ENCODE measurements around the gene TGM2.
"Not testable (repeated sequence)": the region's sequence is repeated elsewhere in the genome, so short reads cannot be mapped to it uniquely, and the experiment has no call there.

Gene TGM2

DNA sequence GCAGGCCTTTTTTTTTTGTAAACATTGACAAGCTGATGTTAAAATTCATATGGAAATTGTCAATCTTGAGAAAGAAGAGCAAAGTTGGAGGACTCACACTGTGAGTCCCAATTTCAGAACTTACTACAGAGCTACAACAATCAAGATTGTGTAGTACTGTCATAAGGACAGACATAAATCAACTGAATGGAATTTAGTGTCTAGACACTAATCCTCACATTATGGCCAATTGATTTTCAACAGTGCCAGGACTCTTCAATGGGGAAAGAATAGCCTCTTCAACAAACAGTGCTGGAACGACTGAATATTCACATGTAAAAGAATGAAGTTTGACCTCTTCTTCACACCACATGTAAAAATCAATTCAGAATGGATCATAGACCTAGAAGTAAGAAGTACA lies 60.8 kb downstream of the TGM2 start:
- in situ Hi-C loops (cut with MboI; ENCODE audit: low sequenced_read_pairs): no loop called here

DNA sequence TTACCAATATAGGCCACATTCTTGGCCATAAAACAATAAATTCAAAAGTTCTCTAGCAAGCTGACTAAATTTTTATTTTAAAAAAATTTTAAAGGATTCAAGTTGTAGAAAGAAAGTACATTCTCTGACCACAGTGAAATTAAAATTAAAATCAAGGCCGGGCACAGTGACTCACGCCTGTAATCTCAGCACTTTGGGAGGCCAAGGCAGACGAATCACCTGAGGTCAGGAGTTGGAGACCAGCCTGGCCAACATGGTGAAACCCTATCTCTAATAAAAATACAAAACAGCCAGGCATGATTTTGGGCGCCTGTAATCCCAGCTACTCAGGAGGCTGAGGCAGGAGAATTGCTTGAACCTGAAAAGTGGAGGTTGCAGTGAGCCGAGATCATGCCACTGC lies 62.9 kb downstream of the TGM2 start:
- in situ Hi-C loops (cut with MboI; ENCODE audit: low sequenced_read_pairs): not testable (repeated sequence)

DNA sequence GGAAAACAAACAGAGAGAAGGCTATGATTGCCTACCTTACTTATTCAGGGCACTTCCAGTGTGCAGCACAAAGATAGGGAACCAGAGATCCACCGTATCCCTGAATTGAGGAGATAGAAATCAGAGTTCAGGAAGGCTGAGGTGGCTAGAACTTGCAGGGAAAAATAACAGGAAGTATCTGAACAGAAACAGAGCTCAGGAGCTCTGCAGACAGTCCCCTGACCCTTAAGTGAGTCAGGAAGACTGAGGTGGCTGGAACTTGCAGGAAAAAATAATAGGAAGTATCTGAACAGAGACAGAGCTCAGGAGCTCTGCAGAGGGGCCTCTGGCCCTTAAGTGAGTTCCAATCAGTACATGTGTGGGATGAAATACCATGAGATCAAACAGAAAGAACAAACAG lies 66.1 kb downstream of the TGM2 start:
- in situ Hi-C loops (cut with MboI; ENCODE audit: low sequenced_read_pairs): no loop called here

DNA sequence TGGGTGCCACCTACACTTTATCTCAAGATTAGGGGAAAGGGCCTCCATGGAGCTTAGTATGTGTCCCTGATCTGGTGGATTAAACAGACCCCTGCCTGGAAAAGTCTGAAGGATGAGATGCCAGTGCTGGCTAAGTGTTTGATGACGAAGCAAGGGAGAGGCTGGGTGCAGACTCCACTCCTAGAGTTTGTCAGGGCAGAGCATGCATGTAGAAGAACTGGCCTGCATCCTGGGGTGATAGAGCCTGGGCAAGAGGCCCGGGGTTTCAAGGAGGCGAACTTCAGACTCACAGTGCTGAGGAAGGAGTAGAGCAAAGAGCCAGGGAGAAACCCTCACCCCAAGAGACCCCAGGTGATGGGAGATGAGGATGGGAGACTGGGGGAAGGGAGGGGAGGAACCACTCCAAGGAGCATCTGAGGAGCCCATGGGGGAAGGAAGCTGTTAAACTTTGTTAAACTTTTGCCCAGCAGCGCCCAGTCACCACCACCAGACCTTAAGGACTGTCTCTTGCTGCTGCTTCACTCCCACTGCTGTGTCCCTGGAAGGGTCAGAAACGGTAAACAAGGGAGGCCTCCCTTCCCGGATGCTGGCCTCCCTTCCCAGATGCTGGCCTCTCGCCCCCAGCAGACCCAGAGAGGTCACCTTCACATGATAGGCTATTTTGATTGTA lies 69.9 kb downstream of the TGM2 start:
- in situ Hi-C loops (cut with MboI; ENCODE audit: low sequenced_read_pairs): no loop called here

DNA sequence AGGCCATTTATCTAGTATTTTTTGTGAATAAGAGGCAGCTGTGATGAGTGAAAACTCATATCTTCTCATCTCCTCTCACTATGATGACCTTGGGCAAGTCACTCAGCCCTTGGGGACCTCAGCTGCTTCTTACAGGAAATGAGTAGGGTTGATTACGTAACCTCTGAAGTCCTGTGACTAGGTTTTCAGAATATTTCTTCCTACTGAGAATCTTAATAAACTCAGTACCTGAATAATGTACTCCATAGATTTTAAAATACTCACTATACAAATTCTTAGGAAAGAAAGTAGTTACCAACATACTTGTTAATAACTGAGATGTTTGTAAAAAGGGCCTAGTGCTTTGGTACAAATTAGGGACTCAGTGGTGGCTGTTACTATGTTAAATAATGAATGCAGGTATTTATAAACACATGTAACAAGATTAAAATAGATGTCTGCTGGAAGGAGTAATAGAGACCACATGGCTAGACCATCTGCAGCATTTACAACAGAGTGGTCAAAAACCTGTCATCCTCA lies 70.6 kb downstream of the TGM2 start:
- in situ Hi-C loops (cut with MboI; ENCODE audit: low sequenced_read_pairs): no loop called here

DNA sequence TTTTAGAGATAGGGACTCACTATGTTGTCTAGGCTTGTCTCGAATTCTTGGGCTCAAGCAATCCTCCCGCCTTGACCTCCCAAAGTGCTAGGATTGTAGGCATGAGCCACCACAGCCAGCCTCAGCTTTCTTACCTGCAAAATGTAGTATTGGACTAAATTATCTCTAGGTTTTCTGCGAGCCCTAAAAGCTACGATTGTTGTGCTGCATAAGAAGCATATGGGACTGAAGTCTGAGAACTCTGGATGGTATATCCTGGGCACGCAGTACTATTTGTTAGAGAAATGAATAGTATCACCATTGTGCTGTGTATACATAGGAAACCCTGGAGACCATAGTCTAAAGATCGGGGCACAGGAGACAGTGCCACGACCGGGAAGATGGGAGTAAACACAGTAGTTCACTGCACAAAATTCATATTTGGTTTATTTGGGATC lies 71.4 kb downstream of the TGM2 start:
- in situ Hi-C loops (cut with MboI; ENCODE audit: low sequenced_read_pairs): no loop called here

DNA sequence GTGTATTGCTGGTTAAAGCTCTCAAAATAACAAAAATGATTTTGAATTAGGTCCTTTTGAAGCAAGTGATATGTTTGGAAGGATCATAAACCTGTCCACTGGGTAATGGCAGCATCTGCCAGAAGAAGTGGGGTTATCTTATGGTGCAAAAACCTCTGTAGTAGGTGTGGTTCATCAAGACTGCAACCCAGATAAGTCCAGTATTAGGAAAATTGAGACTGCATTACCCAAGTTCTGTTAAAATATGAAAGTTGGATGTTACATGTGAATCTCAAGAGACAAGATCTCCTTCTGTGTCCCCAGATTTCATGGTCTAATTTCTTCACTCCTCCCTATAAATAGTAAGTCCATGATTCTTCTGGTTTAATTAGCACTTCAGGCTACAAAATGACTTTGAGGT lies 72.2 kb downstream of the TGM2 start:
- in situ Hi-C loops (cut with MboI; ENCODE audit: low sequenced_read_pairs): no loop called here

DNA sequence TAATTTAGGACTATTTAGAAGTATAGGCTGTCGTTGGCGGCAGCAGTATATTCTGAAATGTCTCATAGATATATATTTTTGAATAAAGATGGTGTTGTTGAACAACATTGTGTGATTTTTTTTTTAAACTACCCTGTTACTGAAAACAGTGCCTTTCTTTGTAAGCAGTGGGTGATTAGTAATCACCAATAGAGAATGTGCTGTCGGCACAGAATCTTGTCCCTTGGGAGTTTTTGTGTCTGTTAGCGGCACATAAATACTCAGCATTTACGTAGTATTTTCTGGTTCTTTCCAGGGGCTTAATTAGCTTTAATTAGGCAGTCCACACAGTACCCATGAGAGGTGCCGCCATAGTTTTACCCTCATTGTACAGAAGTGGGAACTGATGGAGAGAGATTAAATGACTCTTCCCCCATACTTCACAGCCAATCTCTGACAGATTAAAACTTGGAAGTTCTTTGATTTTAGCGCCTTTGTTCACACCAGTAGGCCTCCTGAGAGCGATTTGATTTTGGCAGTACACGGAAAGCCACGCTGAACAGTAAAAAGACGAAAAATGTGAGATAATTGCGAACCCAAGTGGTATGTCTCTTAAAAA lies 72.7 kb downstream of the TGM2 start:
- in situ Hi-C loops (cut with MboI; ENCODE audit: low sequenced_read_pairs): no loop called here

DNA sequence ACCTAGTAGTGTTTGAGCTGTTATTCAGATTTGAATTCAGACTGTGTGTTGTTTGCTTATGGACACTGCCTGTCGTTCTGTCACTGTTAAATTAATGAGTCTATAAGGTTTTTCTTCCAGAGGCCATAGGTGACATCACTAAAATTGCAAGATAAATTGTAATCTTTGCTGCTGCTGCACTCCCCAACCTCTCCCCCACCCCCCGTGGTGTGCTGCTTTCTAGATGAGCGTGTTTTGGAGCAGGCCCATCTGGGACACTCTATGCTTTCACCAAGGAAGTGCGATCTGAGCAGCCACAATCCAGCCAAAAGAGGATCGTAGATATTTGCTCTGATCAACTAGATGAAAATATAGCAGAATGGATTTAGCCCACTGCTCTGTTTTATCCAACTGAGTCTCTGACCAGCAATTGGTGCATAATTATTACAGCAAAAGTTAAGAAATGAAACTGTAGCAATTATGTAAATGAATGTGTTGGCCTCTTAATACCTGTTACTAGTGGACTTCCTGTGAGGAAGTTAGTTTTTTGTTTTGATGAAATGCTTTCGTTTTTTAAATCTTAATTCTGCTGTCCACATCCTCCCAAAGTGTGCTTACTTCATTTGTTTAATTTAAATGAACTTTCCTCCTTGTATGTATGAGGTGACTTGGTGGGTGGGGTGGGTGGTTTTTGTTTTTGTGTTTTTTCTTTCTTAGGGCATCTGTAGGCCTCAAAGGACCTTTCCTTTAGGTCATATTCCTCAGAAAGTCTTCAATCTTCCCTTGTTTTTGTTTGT lies 73.4 kb downstream of the TGM2 start:
- in situ Hi-C loops (cut with MboI; ENCODE audit: low sequenced_read_pairs): no loop called here

DNA sequence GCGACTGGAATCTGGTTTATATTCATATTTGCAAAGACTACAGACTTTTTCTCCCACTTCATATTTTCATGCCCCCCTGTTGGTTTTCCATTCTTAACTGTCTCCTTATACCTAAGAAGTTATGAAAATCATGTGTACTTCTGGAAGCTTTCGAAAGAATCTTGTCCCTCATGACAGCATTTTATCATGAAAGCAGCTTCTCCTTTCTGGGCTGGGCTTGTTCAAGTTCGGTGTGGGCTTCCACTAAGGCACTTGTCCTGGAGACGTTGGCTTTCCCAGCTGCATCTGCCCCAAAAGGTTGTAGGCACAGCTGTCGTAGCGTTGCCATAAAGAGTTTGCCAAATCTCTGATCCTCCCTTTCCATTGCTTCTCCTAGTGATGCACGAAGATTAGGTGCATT lies 75.0 kb downstream of the TGM2 start:
- in situ Hi-C loops (cut with MboI; ENCODE audit: low sequenced_read_pairs): no loop called here

DNA sequence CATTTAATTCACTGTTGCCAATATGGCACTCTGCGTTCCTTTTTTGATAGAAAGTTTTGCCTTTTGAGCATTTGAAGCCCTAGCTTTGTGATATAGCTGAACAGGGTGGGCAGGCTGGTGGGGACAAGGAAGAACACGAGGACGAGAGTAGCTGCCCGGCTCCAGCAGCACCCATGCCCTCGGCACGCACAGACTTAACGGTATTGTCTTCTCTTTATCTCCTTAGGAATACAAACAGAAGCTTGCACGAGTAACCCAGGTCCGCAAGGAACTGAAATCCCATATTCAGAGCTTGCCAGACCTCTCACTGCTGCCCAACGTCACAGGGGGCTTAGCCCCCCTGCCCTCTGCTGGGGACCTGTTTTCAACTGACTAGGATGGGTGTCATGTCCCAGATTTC lies 75.6 kb downstream of the TGM2 start:
- in situ Hi-C loops (cut with MboI; ENCODE audit: low sequenced_read_pairs): no loop called here

DNA sequence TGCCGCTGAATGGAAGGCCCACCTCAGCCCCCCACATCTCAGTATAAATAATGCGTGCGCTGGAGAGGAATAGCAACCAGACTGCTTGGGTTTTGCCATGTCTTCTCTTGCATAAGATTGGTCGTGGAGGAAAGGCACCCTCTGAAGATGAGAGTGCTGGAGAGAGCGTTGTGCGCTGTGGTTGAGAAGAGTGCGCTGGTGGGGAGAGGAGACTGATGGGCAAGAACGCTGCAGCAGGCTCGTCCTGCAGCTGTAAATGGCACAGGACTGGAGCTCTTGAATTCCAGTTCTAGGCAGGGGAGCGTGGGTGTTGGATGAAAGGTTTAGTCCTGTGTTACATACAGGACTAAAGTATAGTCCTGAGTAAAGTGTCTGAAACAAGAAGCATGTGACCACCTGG lies 80.0 kb downstream of the TGM2 start:
- in situ Hi-C loops (cut with MboI; ENCODE audit: low sequenced_read_pairs): no loop called here

DNA sequence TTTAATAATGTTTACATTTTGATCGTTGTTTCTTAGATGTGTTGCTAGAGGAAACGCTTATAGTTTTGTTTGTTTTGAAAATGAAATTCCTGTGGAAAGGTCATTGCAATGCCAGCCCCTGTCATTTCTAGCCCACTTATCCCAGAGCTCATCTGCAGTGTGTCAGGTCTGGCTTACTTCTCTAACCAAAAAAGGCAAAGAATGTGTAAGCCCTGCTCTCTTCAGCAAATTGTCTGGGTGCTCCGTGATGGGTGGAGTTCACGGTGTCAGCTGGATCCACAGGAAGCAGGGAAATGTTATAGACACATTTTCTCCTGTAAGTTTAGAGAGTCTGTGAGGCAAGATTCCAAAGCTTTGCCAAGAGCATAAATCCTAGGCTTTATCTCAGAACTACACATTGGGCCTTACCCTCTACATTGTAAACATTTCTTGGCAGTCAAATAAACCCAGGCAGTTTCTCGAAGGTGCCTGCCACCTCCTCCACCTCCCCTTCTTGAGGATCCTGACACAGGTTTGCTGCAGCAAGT lies 80.6 kb downstream of the TGM2 start:
- in situ Hi-C loops (cut with MboI; ENCODE audit: low sequenced_read_pairs): no loop called here

DNA sequence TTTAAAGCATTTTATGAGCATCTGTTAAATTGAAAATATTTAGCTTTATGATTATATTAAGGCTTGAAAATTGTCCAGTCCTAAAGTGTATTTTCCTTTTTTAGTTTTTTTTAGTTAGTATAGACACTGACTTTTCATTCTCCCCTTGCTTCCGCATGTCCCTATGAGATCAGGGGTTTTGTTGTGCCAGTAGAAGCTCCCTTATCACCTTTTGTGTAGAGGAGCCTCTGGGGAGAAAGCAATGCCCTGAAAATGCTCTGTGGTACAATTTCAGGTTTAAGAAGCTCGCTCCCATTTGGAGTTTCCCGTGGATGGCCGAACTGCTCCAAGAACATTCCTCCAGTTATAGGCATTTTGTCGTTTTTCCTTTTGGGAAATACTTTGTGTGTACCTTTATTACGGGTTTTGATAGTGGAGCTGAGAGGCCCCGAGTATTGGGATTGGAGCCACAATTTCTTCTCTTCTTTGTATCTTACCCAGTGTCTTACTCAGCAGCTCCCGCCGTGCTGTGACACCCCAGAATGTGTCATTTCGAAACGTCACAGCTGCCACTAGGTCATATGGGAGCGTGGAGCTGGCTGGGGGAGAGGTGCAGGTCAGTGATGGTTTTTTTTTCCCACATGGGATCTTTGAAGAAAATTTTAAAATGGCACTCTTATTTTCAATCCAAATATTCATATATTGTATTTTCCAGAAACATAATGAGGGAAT lies 81.6 kb downstream of the TGM2 start:
- in situ Hi-C loops (cut with MboI; ENCODE audit: low sequenced_read_pairs): no loop called here

DNA sequence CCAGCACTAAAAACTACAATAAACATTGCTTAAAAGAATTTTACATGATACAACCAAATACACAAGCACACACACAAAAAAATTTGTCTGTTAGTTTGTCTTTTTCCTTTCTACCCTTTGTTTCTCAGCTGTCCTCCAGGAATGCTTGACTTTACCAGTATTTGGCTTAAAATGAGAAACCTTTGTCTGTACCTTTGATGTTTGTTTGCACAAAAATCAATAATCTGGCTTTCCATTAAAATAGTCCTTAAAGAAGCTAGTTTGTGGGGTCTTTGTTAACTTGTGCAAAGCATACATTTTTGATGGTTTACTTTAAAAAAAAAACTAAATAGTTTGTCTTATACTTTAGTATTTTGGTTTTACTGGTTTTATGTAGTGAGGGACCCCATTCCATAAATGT lies 82.2 kb downstream of the TGM2 start:
- in situ Hi-C loops (cut with MboI; ENCODE audit: low sequenced_read_pairs): no loop called here

DNA sequence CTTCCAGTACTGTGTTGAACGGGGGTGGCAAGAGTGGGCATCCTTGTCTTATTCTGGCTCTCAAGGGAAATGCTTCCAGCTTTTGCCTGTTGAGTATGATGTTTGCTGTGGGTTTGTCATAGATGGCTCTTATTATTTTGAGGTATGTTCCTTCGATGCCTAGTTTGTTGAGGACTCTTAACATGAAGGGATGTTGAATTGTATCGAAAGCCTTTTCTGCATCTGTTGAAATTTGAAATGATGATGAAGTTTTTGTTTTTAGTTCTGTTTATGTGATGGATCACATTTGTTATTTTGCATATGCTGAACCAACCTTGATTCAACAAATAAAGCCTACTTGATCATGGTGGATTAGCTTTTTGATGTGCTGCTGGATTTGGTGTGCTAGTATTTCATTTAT lies 83.5 kb downstream of the TGM2 start:
- in situ Hi-C loops (cut with MboI; ENCODE audit: low sequenced_read_pairs): no loop called here

DNA sequence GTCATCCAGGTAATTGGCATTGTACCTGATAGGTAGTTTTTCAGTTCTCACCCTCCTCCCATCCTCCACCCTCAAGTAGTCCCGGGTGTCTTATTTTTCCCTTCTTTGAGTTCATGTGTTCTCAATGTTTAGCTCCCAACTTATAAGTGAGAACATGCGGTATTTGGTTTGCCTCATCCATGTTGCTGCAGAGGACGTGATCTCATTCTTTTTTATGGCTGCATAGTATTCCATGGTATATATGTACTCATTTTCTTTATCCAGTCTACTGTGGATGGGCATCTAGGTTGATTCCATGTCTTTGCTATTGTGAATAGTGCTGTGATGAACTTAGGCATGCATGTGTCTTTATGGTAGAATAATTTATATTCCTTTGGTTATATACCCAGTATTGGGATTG lies 85.7 kb downstream of the TGM2 start:
- in situ Hi-C loops (cut with MboI; ENCODE audit: low sequenced_read_pairs): loop anchor here (10.0 kb wide), 1 partner anchor 145 kb away; no protein-coding TSS in a partner anchor

DNA sequence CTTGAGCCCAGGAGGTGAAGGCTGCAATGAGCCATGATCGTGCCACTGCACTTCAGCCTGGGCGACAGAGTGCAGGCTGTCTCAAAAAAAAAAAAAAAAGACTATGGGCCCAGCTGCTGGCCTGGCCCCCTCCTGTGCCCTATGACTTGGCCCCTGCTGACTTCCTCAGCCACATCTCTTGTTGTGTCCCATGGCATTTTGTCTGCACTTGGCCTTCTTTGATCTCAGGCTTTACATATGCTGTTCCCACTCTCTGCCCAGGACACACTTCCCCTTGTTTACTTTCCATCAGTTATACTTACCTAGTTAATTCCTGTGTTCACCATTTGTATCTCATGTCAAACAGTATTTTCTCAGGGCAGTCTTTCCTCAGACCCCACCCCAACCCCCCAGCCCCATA lies 87.0 kb downstream of the TGM2 start:
- in situ Hi-C loops (cut with MboI; ENCODE audit: low sequenced_read_pairs): loop anchor here (10.0 kb wide), 1 partner anchor 147 kb away; no protein-coding TSS in a partner anchor
